Hindlimb muscle (tissue), 1 donor: ENCODE results near the gene DMBT1. TPM values are rescaled to one million over a fixed set of nuclear protein-coding genes. Genes with fewer than 3 reads are reported as not detected.
"Not testable (repeated sequence)": the region's sequence is repeated elsewhere in the genome, so short reads cannot be mapped to it uniquely, and the experiment has no call there.

Source experiments
- DNase-seq: peaks from one replicate; pipeline ENCODE4 v3.0.0-alpha.2; 2013
- polyA plus RNA-seq: library from polyadenylated mRNA; unstranded; fragments of 120-200 nt; gene quantifications from one replicate; pipeline ENCODE4 v1.2.1, GENCODE V29; 2013; ENCODE audit not compliant: insufficient read length

Gene DMBT1
- polyA plus RNA-seq, 1 donor, result 0.03 TPM

DNA sequence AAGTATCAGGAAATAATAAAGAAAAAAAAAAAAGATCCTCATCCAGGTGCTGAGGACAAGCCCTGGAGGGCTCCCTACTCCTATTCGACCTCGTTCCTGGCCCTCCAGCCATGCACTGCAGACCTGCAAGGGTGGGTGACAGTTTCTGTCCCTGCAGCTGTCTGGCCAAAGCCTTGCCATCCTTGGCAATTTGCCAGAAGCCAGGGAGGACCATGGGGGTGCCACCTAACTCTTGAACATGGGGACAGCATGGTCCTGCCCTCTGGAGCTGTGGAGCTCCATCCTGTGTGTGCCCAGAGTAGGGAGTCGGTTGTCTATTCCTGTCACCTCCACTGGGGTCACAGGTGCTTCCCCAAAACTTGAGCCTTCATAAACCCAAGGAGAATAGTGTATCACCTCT lies 27.8 kb downstream of the DMBT1 start:
- DNase-seq, result no peak

DNA sequence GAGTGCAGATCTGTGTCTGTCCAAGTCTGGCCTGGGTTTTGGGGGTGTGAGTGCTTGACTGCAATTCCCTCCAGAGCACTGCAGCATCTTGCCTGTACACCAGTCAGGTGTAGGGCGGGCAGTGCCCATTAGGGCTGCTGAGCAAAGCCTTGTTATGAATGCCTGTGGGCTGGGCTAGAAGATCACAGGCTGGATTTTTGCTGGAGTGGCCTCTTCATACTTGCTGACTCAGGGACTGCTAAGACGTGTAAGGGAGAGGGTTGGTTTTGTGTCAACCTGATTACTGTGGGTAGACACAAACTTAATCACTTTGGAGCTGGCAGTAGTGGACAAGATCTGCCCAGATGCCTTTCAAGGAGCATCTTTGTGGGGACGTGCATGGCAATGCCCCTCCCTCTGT lies 29.6 kb downstream of the DMBT1 start:
- DNase-seq, result no peak

DNA sequence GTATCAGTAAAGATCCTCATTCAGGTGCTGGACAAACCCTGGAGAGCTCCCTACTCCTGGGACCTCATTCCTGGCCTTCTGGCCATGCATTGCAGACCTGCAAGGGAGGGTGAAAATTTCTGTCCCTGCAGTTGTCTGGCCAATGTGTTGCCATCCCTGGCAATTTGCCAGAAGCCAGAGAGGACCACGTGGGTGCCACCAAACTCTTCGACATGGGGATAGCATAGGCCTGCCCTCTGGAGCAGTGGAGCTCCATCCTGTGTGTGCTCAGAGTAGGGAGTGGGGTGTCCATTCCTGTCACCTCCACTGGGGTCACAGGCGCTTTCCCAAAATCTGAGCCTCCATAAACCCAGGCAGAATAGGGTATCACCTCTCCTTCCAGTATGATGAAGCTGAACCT lies 31.2 kb downstream of the DMBT1 start:
- DNase-seq, result no peak

DNA sequence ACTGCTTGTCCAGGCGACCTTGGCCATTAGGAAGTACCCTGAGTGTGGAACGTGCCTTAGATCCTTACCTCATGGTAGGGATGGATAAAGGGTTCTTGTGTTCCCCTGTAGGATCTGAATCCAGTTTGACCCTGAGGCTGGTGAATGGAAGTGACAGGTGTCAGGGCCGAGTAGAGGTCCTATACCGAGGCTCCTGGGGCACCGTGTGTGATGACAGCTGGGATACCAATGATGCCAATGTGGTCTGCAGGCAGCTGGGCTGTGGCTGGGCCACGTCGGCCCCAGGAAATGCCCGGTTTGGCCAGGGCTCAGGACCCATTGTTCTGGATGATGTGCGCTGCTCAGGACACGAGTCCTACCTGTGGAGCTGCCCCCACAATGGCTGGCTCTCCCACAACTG lies 31.6 kb downstream of the DMBT1 start:
- DNase-seq, result no peak

DNA sequence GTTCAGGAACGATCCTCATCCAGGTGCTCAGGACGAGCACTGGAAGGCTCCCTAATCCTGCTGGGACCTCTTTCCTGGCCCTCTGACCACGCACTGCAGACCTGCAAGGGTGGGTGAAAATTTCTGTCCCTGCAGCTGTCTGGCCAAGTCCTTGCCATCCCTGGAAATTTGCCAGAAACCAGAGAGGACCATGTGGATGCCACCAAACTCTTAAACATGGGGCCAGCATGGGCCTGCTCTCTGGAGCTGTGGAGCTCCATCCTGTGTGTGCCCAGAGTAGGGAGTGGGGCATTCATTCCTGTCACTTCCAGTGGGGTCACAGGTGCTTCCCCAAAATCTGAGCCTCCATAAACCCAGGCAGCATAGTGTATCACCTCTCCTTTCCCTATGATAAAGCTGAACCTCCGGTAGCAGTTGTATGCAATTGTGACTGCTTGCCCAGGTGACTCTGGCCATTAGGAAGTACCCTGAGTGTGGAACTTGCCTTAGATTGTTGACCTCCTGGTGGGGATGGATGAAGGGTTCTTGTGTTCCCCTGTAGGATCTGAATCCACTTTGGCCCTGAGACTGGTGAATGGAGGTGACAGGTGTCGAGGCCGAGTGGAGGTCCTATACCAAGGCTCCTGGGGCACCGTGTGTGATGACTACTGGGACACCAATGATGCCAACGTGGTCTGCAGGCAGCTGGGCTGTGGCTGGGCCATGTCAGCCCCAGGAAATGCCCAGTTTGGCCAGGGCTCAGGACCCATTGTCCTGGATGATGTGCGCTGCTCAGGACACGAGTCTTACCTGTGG lies 57.1 kb downstream of the DMBT1 start:
- DNase-seq, result no peak

DNA sequence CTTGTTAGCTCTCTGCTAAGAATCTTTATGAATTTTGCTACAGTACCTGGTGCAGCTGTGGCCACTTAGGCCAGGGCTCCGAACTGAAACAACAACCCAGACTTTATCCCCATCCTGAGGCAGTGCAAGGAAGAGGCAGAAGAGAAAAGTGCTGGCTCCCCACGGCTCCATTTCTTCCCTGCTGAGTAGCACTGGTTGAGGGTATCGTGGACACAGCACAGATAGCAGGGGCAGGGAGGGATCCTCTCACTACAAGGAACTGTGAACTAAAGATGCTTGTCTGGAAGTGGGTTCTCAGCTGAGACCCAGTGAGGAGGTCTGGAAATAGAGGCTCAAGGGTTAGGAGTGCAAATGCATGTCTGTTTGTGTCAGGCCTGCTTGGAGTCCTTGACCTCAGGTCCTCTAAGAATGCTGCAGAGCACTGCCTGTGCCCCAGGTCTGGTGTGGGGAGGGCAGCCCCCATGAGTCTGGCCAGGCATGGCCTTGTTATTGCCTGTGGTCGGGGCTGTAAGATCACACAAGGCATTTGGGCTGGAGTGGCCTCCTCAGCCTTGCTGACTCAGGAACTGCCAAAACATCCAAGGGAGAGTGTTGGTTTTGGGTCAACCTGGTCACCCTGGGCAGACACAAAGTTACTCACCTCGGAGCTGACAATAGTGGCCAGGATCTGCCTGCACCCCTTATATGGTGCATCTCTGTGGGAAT lies 58.1 kb downstream of the DMBT1 start:
- no peak for DNase-seq

DNA sequence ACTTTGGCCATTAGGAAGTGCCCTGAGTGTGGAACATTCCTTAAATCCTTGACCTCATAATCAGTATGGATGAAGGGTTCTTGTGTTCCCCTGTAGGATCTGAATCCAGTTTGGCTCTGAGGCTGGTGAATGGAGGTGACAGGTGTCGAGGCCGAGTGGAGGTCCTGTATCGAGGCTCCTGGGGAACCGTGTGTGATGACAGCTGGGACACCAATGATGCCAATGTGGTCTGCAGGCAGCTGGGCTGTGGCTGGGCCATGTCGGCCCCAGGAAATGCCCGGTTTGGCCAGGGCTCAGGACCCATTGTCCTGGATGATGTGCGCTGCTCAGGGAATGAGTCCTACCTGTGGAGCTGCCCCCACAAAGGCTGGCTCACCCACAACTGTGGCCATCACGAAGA lies 60.4 kb downstream of the DMBT1 start:
- DNase-seq, result not testable (repeated sequence)

DNA sequence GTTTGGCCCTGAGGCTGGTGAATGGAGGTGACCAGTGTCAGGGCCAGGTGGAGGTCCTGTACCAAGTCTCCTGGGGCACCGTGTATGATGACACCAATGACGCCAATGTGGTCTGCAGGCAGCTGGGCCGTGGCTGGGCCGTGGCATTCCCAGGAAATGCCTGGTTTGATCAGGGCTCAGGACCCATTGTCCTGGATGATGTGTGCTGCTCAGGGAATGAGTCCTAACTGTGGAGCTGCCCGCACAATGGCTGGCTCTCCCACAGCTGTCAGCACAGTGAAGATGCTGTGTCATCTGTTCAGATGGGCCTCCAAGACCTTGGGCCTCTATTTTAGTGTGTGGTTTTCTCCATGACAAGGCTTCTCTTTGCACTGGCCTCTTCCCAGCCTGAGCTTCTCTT lies 64.0 kb downstream of the DMBT1 start:
- DNase-seq, result no peak

DNA sequence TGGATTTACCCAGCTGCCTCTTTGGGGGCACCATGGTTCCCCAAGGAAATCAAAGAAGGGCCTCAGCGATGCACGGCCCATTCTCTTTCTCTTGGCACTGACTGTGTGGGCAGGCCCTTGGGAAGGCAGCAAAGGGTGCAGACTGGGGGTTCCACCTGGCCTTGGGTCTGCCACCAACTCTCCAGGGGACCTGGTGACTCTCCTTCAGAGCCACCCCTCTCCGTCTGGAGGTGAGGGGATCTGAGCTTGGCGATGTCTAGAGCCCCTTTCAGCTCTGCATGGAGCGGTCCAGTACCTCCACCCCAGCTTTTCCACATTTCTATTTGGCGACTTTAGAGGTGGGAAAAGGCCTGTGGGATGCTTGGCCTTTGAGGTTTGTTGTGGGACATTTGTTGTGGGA lies 70.0 kb downstream of the DMBT1 start:
- no peak for DNase-seq

DNA sequence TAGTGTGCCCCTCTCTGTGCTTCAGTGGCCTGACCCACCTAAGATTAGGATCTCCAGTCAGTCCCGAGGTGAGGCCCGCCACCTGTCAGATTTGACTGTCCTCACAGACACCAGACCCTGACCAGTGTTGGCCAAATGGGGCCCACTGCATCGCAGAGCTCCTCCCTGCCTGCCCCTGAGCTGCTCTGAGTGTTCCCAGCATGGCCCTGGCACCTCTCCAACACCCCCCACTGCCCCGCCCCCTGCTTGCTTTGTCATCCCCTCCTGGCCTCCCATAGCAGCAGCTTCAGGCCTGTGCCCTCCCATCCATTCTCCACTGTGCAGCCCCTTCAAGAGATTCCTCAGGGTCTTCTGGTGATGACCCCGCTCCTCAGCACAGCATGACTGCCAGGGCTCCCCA lies 71.5 kb downstream of the DMBT1 start:
- no peak for DNase-seq

DNA sequence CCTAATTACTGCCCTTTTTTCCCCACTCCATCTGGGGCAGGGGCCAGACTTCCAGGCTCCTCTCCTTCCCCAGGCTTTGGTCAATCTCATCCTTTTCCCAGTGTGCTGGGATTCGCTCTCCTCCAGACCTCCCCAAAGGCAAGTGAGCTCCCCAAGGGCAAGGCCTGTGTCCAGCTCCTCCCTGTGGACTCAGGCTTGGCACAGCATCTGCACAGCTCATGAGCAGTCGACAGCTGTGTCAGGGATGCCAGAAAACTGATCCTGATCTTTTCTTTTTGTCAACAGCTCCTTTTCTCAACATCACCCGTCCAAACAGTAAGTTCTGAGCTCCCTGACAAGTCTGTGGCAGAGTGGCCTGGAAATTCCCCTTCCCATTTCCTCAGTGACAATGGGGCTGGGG lies 72.0 kb downstream of the DMBT1 start:
- DNase-seq, result no peak

DNA sequence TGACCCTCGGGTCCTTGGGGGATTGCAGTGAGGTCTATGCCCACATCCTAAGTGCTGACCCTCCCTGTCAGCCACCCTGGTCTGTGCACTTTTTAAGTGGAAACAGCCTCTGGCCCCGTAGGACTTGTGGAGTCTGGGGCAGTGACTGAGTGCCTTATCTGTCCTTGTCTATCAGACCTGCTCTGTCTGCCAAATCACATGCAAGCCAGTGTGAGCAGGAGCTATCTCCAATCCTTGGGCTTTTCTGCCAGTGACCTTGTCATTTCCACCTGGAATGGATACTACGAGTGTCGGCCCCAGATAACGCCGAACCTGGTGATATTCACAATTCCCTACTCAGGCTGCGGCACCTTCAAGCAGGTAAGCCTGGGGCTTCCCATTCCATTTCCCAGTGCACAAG lies 76.4 kb downstream of the DMBT1 start:
- no peak for DNase-seq

DNA sequence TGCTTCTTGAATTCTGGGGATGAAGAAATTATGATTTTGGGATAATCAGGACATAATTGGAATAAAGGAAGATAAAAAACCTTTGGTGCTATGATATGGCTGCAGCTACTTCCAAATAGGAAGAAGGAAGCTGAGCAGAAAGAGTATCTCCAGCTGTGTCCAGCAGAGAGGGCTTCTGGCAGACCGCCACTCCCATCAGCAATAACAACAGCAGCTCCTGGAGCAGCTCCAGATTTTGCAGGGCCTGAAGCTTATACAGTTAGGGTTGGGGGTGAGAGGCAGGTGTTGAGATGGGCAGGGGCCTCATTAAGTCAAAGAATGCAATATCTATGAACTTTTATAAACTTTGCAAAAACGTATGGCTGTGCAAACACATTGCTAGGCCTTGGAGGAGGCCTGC lies 76.8 kb downstream of the DMBT1 start:
- peak; percentile 45 for DNase-seq

DNA sequence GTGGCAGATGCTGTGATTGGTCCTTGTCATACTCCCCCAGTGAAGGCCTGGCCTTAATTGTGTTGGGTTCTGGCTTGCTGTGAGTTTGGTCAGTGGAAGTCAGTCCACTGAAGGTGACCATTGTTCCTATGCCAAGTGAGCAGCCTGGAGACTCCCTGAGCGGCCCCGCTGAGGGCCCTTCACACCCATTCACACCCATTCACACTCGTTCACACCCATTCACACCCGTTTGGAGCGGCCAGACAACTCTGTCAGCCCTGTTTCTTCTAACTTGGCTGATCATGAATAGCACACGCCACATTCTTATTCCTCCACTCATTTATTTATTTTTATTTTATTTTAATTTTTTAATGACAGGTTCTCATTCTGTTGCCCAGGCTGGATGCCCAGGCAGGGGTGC lies 77.6 kb downstream of the DMBT1 start:
- no peak for DNase-seq

DNA sequence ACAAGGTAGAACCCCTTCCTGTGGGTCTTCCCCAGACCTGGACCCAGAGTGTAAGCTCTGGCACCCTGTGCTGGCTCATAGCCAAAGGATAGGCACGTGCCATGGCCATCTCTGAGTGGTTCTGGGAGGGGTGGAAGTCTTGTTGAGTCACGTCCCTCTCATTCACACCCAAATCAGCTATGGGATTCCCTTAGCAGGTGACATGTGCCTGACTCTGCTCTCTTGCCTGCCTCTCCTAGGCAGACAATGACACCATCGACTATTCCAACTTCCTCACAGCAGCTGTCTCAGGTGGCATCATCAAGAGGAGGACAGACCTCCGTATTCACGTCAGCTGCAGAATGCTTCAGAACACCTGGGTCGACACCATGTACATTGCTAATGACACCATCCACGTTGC lies 79.2 kb downstream of the DMBT1 start:
- DNase-seq, result no peak

DNA sequence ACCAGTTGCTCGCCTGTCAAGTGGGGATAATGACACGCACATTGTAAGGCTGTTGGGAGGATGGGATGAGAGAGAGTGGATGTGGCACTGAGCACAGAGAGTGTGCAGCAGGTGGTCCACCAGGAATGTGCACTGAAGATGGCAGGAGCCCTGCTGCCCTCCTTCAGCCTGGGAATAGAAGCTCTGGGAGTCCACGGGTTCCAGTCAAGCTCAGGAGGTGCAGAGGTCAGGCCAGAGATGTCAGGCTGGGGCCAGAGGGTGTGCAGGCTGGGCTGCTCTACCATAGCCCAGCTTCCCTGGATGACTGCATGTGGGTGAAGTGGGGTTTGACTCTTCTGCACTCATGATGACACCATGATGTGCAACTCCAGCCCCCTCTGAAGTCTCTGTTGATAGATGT lies 80.4 kb downstream of the DMBT1 start:
- DNase-seq, result no peak

DNA sequence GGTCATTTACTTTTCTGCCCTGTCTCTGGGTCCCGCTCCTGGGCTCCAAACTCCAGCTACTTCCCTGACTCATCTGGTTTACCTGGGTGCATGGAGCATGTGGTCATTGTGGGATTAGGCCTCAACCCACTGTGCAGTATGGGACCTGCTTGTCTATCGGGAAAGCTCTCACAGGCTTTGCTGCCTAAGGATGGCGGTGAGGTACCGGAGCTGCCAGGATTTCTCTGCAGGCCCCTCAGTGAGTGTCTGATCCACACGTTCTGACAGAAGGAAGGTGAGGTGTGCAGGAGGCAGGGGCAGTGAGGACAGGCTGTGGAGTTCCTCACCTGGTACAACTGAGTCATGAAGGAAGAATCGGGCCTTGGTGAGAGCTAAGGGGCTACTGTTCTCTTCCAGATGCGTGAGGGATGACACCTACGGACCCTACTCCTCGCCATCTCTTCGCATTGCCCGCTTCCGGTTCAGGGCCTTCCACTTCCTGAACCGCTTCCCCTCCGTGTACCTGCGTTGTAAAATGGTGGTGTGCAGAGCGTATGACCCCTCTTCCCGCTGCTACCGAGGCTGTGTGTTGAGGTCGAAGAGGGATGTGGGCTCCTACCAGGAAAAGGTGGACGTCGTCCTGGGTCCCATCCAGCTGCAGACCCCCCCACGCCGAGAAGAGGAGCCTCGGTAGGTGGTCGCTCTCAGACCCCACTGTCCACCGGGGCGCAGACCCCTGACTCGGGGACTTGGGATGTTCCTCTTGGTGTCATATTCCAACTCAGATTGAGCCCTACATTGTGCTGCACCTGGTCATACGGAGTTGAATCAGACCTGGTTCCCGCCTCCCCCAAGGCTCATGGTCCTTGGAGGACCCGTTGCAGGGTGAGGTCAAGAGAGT lies 82.4 kb downstream of the DMBT1 start:
- DNase-seq, result no peak

DNA sequence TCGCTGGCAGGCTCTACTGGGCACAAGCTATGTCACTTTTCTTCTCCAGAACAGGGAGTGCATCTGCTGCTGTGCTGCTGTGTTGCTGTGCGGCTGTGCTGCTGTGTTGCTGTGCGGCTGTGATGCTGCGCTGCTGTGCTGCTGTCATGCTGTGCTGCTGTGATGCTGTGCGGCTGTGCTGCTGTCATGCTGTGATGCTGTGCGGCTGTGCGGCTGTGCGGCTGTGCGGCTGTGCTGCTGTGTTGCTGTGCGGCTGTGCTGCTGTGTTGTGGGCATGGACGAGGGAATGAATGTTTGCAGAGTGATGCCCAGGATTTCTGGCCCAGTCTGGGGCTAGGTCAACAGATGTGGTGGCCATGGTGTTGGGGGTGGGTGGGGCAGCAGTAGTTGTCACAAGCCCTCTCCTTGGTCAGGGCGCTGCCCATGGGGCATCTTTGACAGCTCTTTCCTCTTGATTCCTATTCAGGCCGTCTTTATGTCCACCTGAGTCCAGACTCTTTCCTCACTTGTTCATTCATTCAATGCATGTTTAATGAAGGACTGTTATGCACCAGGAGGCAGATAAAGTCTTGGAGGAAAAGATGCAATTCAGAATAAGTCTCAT lies 83.5 kb downstream of the DMBT1 start:
- DNase-seq, result no peak

DNA sequence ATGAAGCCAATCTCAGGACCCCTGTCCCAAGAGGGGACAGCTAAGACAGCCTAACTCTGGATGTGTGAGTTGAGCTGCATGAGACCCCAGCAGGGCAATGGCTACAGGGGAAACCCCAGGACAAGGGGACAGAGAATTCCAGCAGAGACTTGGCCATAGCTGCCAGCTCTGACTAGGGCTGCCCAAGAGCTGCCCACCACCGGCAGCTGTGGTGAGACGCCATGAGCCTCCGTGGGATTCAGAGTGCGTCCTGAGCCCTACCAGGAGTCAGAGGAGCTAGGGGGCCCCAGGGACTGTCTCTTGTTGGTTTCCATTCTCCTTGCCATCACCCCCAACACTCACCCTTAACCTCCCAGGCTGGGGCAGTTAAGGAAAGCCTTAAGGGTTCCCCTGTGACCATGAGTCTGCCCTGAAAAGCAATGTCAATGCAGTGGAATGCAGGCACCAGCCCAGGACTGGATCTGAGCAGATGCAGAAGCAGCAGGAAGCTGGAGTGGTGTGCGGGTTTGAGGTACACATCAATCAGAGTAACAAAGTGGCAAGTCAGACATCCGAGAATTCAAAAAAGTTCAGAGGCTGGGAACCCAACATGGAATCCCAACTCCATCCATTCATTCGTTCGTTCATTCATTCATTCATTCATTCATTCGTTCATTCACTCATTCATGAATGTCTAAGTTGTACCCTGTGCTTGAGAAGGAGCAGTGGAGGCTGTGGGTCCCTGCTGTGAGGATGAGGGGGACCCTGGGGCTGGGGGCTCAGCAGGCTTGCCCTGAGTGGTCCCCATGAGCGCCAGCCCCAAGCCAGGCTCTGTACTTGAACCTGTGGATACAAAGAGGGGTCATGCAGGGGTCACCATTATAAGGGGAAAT lies 86.2 kb downstream of the DMBT1 start:
- no peak for DNase-seq

DNA sequence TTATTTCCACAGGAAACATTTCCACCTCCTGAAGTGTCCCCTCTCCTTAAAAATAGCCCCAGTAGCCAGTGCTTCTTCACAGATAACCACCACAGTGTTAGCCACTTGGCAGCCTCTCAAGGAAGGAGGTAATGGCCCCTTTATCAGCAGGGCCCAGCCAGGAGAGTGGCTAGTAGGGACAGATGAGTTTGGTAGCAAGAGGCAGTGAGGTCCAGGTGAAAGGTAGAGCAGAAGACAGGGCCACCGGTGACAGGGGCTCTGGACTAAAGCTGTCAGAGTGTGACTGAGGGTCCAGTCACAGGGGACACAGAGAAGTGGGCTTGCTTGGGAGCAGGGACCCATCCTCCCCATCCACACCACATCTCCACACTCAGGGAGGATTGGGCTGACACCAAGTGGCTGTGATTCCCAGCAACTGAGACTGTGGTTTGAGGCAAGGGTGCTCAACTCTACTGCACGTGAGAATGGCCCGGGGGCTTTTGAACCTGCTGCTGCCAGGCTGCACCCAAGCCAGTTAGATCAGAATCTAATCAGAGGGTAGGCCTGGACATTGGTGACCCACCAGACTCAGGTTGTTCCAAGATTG lies 86.9 kb downstream of the DMBT1 start:
- no peak for DNase-seq

DNA sequence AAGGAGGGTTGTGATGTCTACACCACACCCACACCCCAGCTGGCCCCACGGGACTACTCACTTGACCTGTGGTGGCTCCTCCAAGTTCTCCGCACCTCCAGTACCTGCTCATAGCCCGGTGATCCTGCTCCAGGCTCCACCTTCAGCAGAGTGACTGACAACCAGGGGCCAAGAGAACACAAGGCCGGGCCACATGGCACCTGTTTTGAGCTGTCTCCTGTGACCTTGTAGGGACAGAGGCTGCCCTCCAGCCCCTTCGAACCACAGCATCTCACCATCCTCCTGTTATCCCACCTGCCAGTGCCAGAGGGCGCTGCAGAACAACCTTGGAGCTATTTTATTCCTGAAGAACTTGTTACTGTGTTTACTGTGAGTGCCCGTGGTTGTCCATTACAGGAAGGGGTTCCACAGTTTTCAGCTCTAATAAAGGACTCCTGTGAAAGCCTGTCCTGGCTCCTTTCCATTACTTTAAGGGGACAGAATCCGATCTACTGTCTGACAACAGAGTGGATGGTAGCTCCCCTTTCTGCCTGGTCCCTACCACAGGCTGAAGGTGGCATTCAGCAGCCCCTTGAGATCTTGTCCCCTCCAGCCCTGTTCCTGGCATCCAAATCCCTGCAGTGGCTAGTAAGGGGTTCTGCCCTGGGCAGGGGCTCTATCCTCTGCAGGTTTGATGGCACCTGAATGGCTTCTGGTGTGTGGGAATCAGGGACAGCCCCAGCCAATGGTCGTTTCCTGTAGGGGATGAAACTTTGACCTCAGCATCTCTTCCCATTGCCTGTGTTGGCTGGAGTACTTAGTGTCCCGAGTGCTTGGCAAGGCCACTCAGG lies 88.3 kb downstream of the DMBT1 start:
- peak; percentile 12 for DNase-seq
